Measurements from ENCODE around the gene TM7SF2. TPM values are rescaled to one million over a fixed set of nuclear protein-coding genes. Genes with fewer than 3 reads are reported as not detected.
A peak's percentile ranks its signal among the peaks of the same experiment; 100 is the strongest.

TM7SF2 gene
- total RNA-seq, 1 experiment from 2014 or later: 63.8 TPM

GRCh38 chr11:65116370-65117205 lies 4.9 kb downstream of the TM7SF2 start (continued):
- TF ChIP-seq E2F4 (CRISPR knock-in tag; IDR thresholded peaks at IDR 0.05; ENCODE audit: borderline replicate concordance, low read depth) (no peak), ZNF423 (CRISPR knock-in tag; IDR thresholded peaks at IDR 0.05) (no peak), ZNF317 (CRISPR knock-in tag; IDR thresholded peaks at IDR 0.05; ENCODE audit: borderline replicate concordance, low read depth) (peak; percentile 55; the same call in 1 of the 2 replicates), FOXP1 (CRISPR knock-in tag; IDR thresholded peaks at IDR 0.05; ENCODE audit: borderline replicate concordance) (peak; percentile 94; the same call in 1 of the 2 replicates), ZNF121 (CRISPR knock-in tag; IDR thresholded peaks at IDR 0.05) (no peak), FOXP4 (CRISPR knock-in tag; IDR thresholded peaks at IDR 0.05) (peak; percentile 78), PRRX2 (CRISPR knock-in tag; IDR thresholded peaks at IDR 0.05) (no peak), FOXK1 (CRISPR knock-in tag; IDR thresholded peaks at IDR 0.05) (peak; percentile 48; the same call in 1 of the 2 replicates), IRF1 (CRISPR knock-in tag; IDR thresholded peaks at IDR 0.05) (peak; percentile 87; the same call in 1 of the 2 replicates), STAT6 (CRISPR knock-in tag; conservative IDR thresholded peaks at IDR 0.05; ENCODE audit: low read depth) (no peak), ZBTB43 (CRISPR knock-in tag; IDR thresholded peaks at IDR 0.05) (peak; percentile 83; the same call in 1 of the 2 replicates), SOX15 (CRISPR knock-in tag; IDR thresholded peaks at IDR 0.05) (no peak)

- Mint-ChIP-seq H3K36me3 (peaks cover 37% of the 10 kb centered on the region), H3K4me3 (peak within 1 kb of the TSS; percentile 86), H3K27me3 (ENCODE audit: low read depth) (no peaks in the 10 kb centered on the region), H3K4me1 (peaks cover 22% of the 10 kb centered on the region), H3K9me3 (no peaks in the 10 kb centered on the region), H3K27ac (peak within 1 kb of the TSS; percentile 100)
- CTCF ChIA-PET: interaction anchor here (0.6 to 5.7 kb wide), 31 partner anchors 6 to 668 kb away, joined by 3 to 56 read pairs (median 4); partner anchors contain the start of genes ARL2, CAPN1, CDC42BPG and CDC42EP2
- POLR2A ChIA-PET: interaction anchor here (0.6 to 2.3 kb wide), 6 partner anchors 16 to 339 kb away, joined by 3 to 11 read pairs (median 4); partner anchors contain the start of gene CAPN1
- DNase-seq (ENCODE audit: low spot score) (peak; percentile 100), ATAC-seq (peak; percentile 69)
- TF ChIP-seq RELA (CRISPR knock-in tag; IDR thresholded peaks at IDR 0.05; ENCODE audit: borderline replicate concordance) (peak; percentile 19), HMGXB4 (CRISPR knock-in tag; IDR thresholded peaks at IDR 0.05) (peak; percentile 89; the same call in 1 of the 2 replicates), ZNF219 (CRISPR knock-in tag; IDR thresholded peaks at IDR 0.05; ENCODE audit: borderline replicate concordance) (no peak), ESRRA (CRISPR knock-in tag; IDR thresholded peaks at IDR 0.05; ENCODE audit: borderline replicate concordance) (0 out of 2 replicates have a peak, but pooled peaks have one; percentile 9), GABPB1 (CRISPR knock-in tag; IDR thresholded peaks at IDR 0.05) (peak; percentile 95), OVOL2 (CRISPR knock-in tag; IDR thresholded peaks at IDR 0.05; ENCODE audit: borderline replicate concordance) (no peak), PREB (CRISPR knock-in tag; IDR thresholded peaks at IDR 0.05; ENCODE audit: borderline replicate concordance) (0 out of 2 replicates have a peak, but pooled peaks have one; percentile 39)
Observed at GRCh38 chr11:65117206-65118096, 5.8 kb downstream of the TM7SF2 start, which contains the start of gene ZNHIT2. ZNHIT2 (minus strand) TSS chr11:65117701; CDS start chr11:65117653, 48 bp downstream.
